K562 (cell line): ENCODE measurements around the gene MAP1LC3B2. TPM values are rescaled to one million over a fixed set of nuclear protein-coding genes. Genes with fewer than 3 reads are reported as not detected.
A peak's percentile ranks its signal among the peaks of the same experiment; 100 is the strongest.

Experiments
- ATAC-seq: fragments of 200-7000 bp; cut with Tn5 transposase; 3 replicates; pipeline ENCODE4 v1.9.1; 2020; ENCODE audit warnings: moderate library complexity
- BruUV-seq: library from RNA; stranded (reverse); fragments of 400-500 nt; replicated peaks from 2 replicates; lab custom pipeline; 2021; lab: Mats Ljungman, UMichigan
- CTCF ChIA-PET: fragments of 300-600 bp; formaldehyde crosslinking; extraction: SDS; loops from one replicate; lab custom pipeline; 2021; ENCODE audit warnings: low intra/inter-chr PET ratio; lab: Yijun Ruan, JAX
- POLR2A ChIA-PET: fragments of 300-600, 350-650 bp; sonication (Branson Sonifier 250); formaldehyde crosslinking; extraction: SDS; loops from one replicate; lab custom pipeline; 2021; ENCODE audit warnings: antibody characterized with exemption, inconsistent platforms; lab: Yijun Ruan, JAX
- DNase-seq, 4 experiments: peaks; one replicate each; pipeline versions ENCODE4 v3.0.0 to v3.0.0-alpha.2; 2011 to 2018; ENCODE audit warnings: low spot score in 3 of 4, mixed read lengths in 3 of 4; ENCODE audit errors: extremely low read depth in 1 of 4
- FAIRE-seq: peaks from 2 replicates; lab custom pipeline; 2011; peaks lifted over from hg19 to GRCh38; lab: Jason Lieb, UNC
- H2AFZ ChIP-seq: 2 replicates; pipeline ENCODE4 v1.6.0; 2011; ENCODE audit warnings: low read depth, low read length, control low read depth, inconsistent platforms
- H3K27ac ChIP-seq: fragments of 200-600 bp; 3 replicates; pipeline ENCODE4 v1.8.0; 2011; ENCODE audit warnings: low read depth, mild to moderate bottlenecking, control low read depth, inconsistent platforms, low read length, moderate library complexity, mixed read lengths; ENCODE audit errors: extremely low read depth
- H3K27me3 ChIP-seq, 2 experiments: fragments of 300-600 bp in 1 of 2; 2 replicates in 1 of 2; 3 replicates in 1 of 2; pipeline versions ENCODE4 v1.6.0 to v1.8.0; 2011; ENCODE audit warnings: inconsistent platforms in 2 of 2, low read length in 2 of 2, mild to moderate bottlenecking in 1 of 2, mixed read lengths in 1 of 2, moderate library complexity in 1 of 2; ENCODE audit not compliant: control insufficient read depth in 2 of 2, insufficient read depth in 2 of 2
- H3K36me3 ChIP-seq: fragments of 300-600 bp; 3 replicates; pipeline ENCODE4 v1.8.0; 2011; ENCODE audit warnings: mild to moderate bottlenecking, low read length, inconsistent platforms; ENCODE audit not compliant: control insufficient read depth, insufficient read depth
- H3K4me1 ChIP-seq, 2 experiments: fragments of 200-600 bp in 1 of 2; replicated peaks in 1 of 2; 2 replicates in 1 of 2; 3 replicates in 1 of 2; pipeline versions ENCODE4 v1.5.1 to v1.8.0; 2011; ENCODE audit warnings: inconsistent platforms in 2 of 2, low read length in 2 of 2, mild to moderate bottlenecking in 1 of 2, mixed read lengths in 1 of 2, moderate library complexity in 1 of 2; ENCODE audit not compliant: control insufficient read depth in 2 of 2, insufficient read depth in 2 of 2
- H3K4me2 ChIP-seq: 2 replicates; pipeline ENCODE4 v1.6.1; 2011; ENCODE audit warnings: low read length, control low read depth, inconsistent platforms, mixed read lengths; ENCODE audit not compliant: insufficient read depth
- H3K4me3 ChIP-seq: fragments of 200-600 bp; sonication (generic), shearing (Covaris generic); 2 replicates; pipeline ENCODE4 v1.5.1; 2016; ENCODE audit warnings: control low read depth, inconsistent platforms
- H3K79me2 ChIP-seq: fragments of 200-600 bp; 3 replicates; pipeline ENCODE4 v1.8.0; 2011; ENCODE audit warnings: low read length, inconsistent platforms; ENCODE audit not compliant: control insufficient read depth, insufficient read depth
- H3K9ac ChIP-seq, 2 experiments: 2 replicates each; pipeline versions ENCODE4 v1.6.0 to v1.6.1; 2011; ENCODE audit warnings: low read depth in 2 of 2, low read length in 2 of 2, control low read depth in 1 of 2, inconsistent platforms in 1 of 2, mild to moderate bottlenecking in 1 of 2, mixed read lengths in 1 of 2; ENCODE audit not compliant: insufficient read depth in 1 of 2
- H3K9me1 ChIP-seq: one replicate; pipeline ENCODE4 v1.6.0; 2011; ENCODE audit warnings: inconsistent platforms, mild to moderate bottlenecking, low read length, moderate library complexity; ENCODE audit not compliant: control insufficient read depth, insufficient read depth
- H3K9me3 ChIP-seq: replicated peaks from 2 replicates; pipeline ENCODE4 v1.5.1; 2011; ENCODE audit warnings: low read depth, low read length, inconsistent platforms; ENCODE audit not compliant: control insufficient read depth, insufficient read depth
- H4K20me1 ChIP-seq: replicated peaks from 2 replicates; pipeline ENCODE4 v1.6.1; 2011; ENCODE audit warnings: low read length, inconsistent platforms, mixed read lengths; ENCODE audit not compliant: control insufficient read depth, insufficient read depth
- CHD2 ChIP-seq: IDR thresholded peaks from 2 replicates; pipeline ENCODE4 v1.6.1; 2011; ENCODE audit warnings: low read depth, low read length
- HDAC1 ChIP-seq, 2 experiments: fragments of 450-650 bp; IDR thresholded peaks; 2 replicates each; pipeline ENCODE4 v1.6.1; 2016 to 2017; ENCODE audit warnings: inconsistent platforms in 1 of 2, mild to moderate bottlenecking in 1 of 2, moderate library complexity in 1 of 2
- HNRNPLL ChIP-seq: fragments of 200-400 bp; formaldehyde crosslinking; IDR thresholded peaks from 2 replicates; pipeline ENCODE4 v1.6.1; 2017; ENCODE audit warnings: low read length, low read depth, mild to moderate bottlenecking; ENCODE audit not compliant: poor library complexity, severe bottlenecking
- ILF3 ChIP-seq: fragments of 450-650 bp; IDR thresholded peaks from 2 replicates; pipeline ENCODE4 v1.6.1; 2018; ENCODE audit warnings: antibody characterized with exemption, mild to moderate bottlenecking, moderate library complexity, borderline replicate concordance
- MYC ChIP-seq, 2 experiments: fragments of 250-450 bp in 1 of 2; sonication (Bioruptor Pico) in 1 of 2; IDR thresholded peaks; 2 replicates each; pipeline versions ENCODE4 v1.5.1 to v1.6.1; 2012 to 2021; ENCODE audit warnings: low read depth in 2 of 2, borderline replicate concordance in 1 of 2, improper control_type of control experiment in 1 of 2, low read length in 1 of 2, mild to moderate bottlenecking in 1 of 2, moderate library complexity in 1 of 2
- NUFIP1 ChIP-seq: fragments of 450-650 bp; IDR thresholded peaks from 2 replicates; pipeline ENCODE4 v1.6.1; 2018; ENCODE audit not compliant: partially characterized antibody
- PHF8 ChIP-seq: fragments of 200-600 bp; sonication (generic); IDR thresholded peaks from 2 replicates; pipeline ENCODE4 v1.6.1; 2012; ENCODE audit warnings: mixed run types, mild to moderate bottlenecking, inconsistent platforms, low read length, moderate library complexity, borderline replicate concordance
- POLR2A ChIP-seq: fragments of 450-650 bp; conservative IDR thresholded peaks from 2 replicates; pipeline ENCODE4 v1.6.1; 2016
- POLR2B ChIP-seq: fragments of 450-650 bp; IDR thresholded peaks from 2 replicates; pipeline ENCODE4 v1.6.1; 2018; ENCODE audit warnings: low read depth; ENCODE audit not compliant: partially characterized antibody
- POU5F1 ChIP-seq: fragments of 150-350 bp; IDR thresholded peaks from 2 replicates; pipeline ENCODE4 v1.6.1; 2014; ENCODE audit warnings: borderline replicate concordance, low read length, low read depth, mild to moderate bottlenecking; ENCODE audit not compliant: partially characterized antibody
- RCOR1 ChIP-seq, 2 experiments: IDR thresholded peaks; 2 replicates each; pipeline ENCODE4 v1.6.1; 2012; ENCODE audit warnings: low read depth in 2 of 2, low read length in 2 of 2, borderline replicate concordance in 1 of 2, improper control_type of control experiment in 1 of 2
- RNF2 ChIP-seq: sonication (generic); IDR thresholded peaks from 2 replicates; pipeline ENCODE4 v1.6.1; 2016
- SMARCB1 ChIP-seq: IDR thresholded peaks from 2 replicates; pipeline ENCODE4 v1.6.1; 2011; ENCODE audit warnings: improper control_type of control experiment, low read depth; ENCODE audit not compliant: insufficient read length
- SUPT5H ChIP-seq: fragments of 450-650 bp; IDR thresholded peaks from 2 replicates; pipeline ENCODE4 v1.6.1; 2016
- TAF1 ChIP-seq: IDR thresholded peaks from 2 replicates; pipeline ENCODE4 v1.6.1; 2011; ENCODE audit warnings: mild to moderate bottlenecking, low read length, moderate library complexity; ENCODE audit not compliant: insufficient read depth, control insufficient read depth, severe bottlenecking; ENCODE audit errors: extremely low read depth
- TAF9B ChIP-seq: fragments of 450-650 bp; IDR thresholded peaks from 2 replicates; pipeline ENCODE4 v1.6.1; 2018; ENCODE audit warnings: mild to moderate bottlenecking; ENCODE audit not compliant: partially characterized antibody
- TEAD1 ChIP-seq, 2 experiments: fragments of 450-650 bp in 1 of 2; sonication (generic) in 1 of 2; formaldehyde crosslinking; IDR thresholded peaks; 2 replicates each; pipeline versions ENCODE4 v1.4.0 to v1.8.0; 2020 to 2022; ENCODE audit warnings: mild to moderate bottlenecking in 2 of 2, missing genetic modification reagents in 1 of 2
- WGBS: fragments of 100-300 bp; shearing (Covaris generic); methylation state at CpG from one replicate; pipeline ENCODE4 v1.1.6; 2016; ENCODE audit warnings: low coverage, mixed read lengths; ENCODE audit not compliant: insufficient coverage; ENCODE audit errors: missing lambda C conversion rate; 5-methylcytosine and 5-hydroxymethylcytosine counted together
- in situ Hi-C: fragments of 300-500 bp; cut with MboI; formaldehyde crosslinking; loops from 4 replicates; pipeline ENCODE4 v1.15.0; 2018; ENCODE audit warnings: inconsistent platforms, mixed read lengths
- intact Hi-C: fragments of 100-400 bp; cut with micrococcal nuclease; formaldehyde crosslinking; loops from 2 replicates; pipeline ENCODE4 v1.14.2; 2022
- polyA plus RNA-seq, 8 experiments: library from polyadenylated mRNA; depleted of rRNA in 4 of 8; stranded (reverse) in 5 of 8; unstranded in 3 of 8; fragments of >200 nt; fragmentation: Nextera tagmentation in 2 of 8; fragmentation: Illumina TruSeq in 1 of 8; extraction: Ambion mirVana in 2 of 8; extraction: Trizol in 1 of 8; gene quantifications; 2 replicates each; pipeline versions ENCODE4 v1.2.1 to v1.2.3, GENCODE V29; 2011 to 2014; ENCODE audit warnings: inconsistent platforms in 1 of 8, missing spikeins in 1 of 8
- total RNA-seq, 7 experiments: library from RNA; depleted of rRNA in 6 of 7; stranded (reverse); fragments of >200 nt in 6 of 7; fragmentation: Illumina TruSeq in 2 of 7; extraction: Trizol in 2 of 7; gene quantifications; 2 replicates each; pipeline versions ENCODE4 v1.2.1 to v1.2.3, GENCODE V29; 2011 to 2021; ENCODE audit warnings: low replicate concordance in 1 of 7
- TF ChIP-seq, protein P1 (sequence below), 2 experiments: fragments of 450-650 bp in 1 of 2; sonication (generic) in 1 of 2; formaldehyde crosslinking in 1 of 2; IDR thresholded peaks in 1 of 2; conservative IDR thresholded peaks in 1 of 2; 2 replicates each; pipeline versions ENCODE4 v1.6.1 to v1.8.1; 2016 to 2023; ENCODE audit warnings: mild to moderate bottlenecking in 2 of 2, moderate library complexity in 2 of 2, inconsistent platforms in 1 of 2, missing genetic modification reagents in 1 of 2

Gene MAP1LC3B2
- total and polyA plus RNA-seq, 9 of the 15 experiments (the other 6 are each of a cell fraction or from before 2014, with no cell fraction given): 0.53 to 2.8 (median 0.76) TPM; not detected in 2

DNA sequence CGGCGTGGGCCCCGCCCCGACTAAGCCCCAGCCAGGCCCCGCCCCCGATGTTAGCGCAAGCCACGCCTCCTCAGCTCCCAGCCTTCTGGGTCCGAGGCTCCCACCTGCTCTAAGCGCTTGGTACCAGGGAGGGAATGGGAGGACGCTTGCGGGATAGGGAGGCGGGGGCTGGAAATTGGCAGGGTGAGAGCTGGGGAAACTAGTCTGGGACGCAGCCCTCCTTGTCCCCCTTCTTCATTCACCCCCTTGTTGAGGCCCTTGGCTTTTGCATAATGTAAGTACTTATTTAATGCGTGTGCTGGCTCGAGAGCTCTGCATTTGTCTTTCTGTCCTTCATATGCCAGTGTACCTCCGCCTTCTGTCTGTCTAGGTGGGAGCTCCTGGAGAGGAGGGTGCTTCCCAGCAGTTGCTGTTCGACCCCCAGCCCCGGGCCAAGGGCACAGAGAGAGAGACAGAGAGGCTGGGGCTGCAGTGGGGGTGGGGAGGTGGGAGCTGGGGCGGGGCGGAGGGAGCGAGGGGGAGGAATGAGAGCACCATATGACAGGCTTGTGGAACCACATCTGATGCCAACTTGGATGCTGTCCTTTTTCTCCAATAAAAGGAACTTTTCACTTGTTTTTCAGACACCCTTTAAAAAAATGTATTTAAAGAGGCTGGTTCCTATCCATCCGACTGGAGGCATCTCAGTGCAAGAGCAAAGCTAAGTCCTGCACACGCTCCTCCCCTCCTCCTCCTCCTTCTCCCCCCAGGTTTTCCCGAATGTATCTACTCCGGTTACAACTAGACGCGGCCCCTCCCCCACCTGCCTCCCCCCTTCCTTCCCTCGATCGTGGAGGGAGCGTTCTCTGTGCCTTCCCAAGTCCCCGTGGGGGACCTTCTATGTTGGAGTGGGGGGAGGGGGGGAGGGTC lies 25.6 kb upstream of the MAP1LC3B2 start:
- H3K4me1 ChIP-seq: peaks cover 21 to 22% of the 10 kb centered on the region in 2 experiments
- no peaks in the 10 kb centered on the region for H4K20me1 ChIP-seq
- peak in 1 of 2 experiments; percentile 75; a peak in 2 of 4 replicates for TF ChIP-seq RCOR1 (IDR thresholded peaks at IDR 0.05; ENCODE audit: borderline replicate concordance in 1 of 2, low read depth in 2 of 2, low read length in 2 of 2)
- TF ChIP-seq POU5F1: no peak
- peak; percentile 56; the same call in 1 of the 2 replicates for TF ChIP-seq CHD2
- TF ChIP-seq TAF9B: no peak
- TF ChIP-seq ILF3: no peak
- peak; percentile 49; the same call in 1 of the 2 replicates for TF ChIP-seq MYC (IDR thresholded peaks at IDR 0.05; ENCODE audit: low read depth, low read length)
- no peak for TF ChIP-seq MYC (CRISPR knock-in tag; IDR thresholded peaks at IDR 0.05; ENCODE audit: borderline replicate concordance, low read depth)
- TF ChIP-seq RNF2: no peak
- TF ChIP-seq TAF1: peak; percentile 19
- TF ChIP-seq, protein P1, sequence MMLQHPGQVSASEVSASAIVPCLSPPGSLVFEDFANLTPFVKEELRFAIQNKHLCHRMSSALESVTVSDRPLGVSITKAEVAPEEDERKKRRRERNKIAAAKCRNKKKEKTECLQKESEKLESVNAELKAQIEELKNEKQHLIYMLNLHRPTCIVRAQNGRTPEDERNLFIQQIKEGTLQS (IDR thresholded peaks at IDR 0.05): no peak
- TF ChIP-seq, protein P1 (CRISPR knock-in tag; conservative IDR thresholded peaks at IDR 0.05): no peak
- peak; percentile 35; the same call in 1 of the 2 replicates for TF ChIP-seq PHF8
- peak; percentile 53 for TF ChIP-seq POLR2A
- 0 out of 2 replicates have a peak, but pooled peaks have one; percentile 32 for TF ChIP-seq SUPT5H
- TF ChIP-seq SMARCB1: no peak
- no peak for TF ChIP-seq TEAD1 (CRISPR knock-in tag; IDR thresholded peaks at IDR 0.05)
- peak; percentile 54 for TF ChIP-seq POLR2B
- peak; percentile 45 for TF ChIP-seq HNRNPLL
- no peak for TF ChIP-seq NUFIP1
- peak in 1 of 2 experiments; percentile 30; a peak in 1 of 4 replicates for TF ChIP-seq HDAC1 (IDR thresholded peaks at IDR 0.05)

More for the DNA sequence above, 25.6 kb upstream of the MAP1LC3B2 start:
- H3K36me3 ChIP-seq: no peaks in the 10 kb centered on the region
- peak overlapping the region; percentile 70 to 91 for H3K9ac ChIP-seq
- peak overlapping the region; percentile 90 for H3K4me2 ChIP-seq
- in situ Hi-C loops (no loop called here), intact Hi-C loops (loop anchor here (1.0 kb wide), 2 partner anchors 26 to 66 kb away; partner anchors contain the start of gene MAP1LC3B2)
- ATAC-seq (peak; percentile 97), FAIRE-seq (peak; percentile 69), DNase-seq (peak; percentile 89 to 99 (median 98))
- BruUV-seq: no TSS peak
- H3K27me3 ChIP-seq: no peaks in the 10 kb centered on the region
- CTCF ChIA-PET: no interaction called here
- H3K27ac ChIP-seq: peak overlapping the region; percentile 73
- H3K9me1 ChIP-seq: no peaks in the 10 kb centered on the region
- no peaks in the 10 kb centered on the region for H3K9me3 ChIP-seq
- H2AFZ ChIP-seq: peak overlapping the region; percentile 100
- POLR2A ChIA-PET: interaction anchor here (0.7 to 1.3 kb wide), 9 partner anchors 10 to 231 kb away, joined by 3 to 15 read pairs (median 4); partner anchors contain the start of gene MAP1LC3B2
- 1% methylated on average over 16 of the region's 32 CpGs for WGBS
- peak overlapping the region; percentile 53 for H3K4me3 ChIP-seq
- no peaks in the 10 kb centered on the region; the same call in 2 of the 3 replicates for H3K79me2 ChIP-seq
